Breast epithelium (tissue), 3 donors: Measurements from ENCODE around the gene STRBP.
"Not testable (repeated sequence)": the region's sequence is repeated elsewhere in the genome, so short reads cannot be mapped to it uniquely, and the experiment has no call there.

Experiments used
- CTCF ChIP-seq, 3 donors: fragments of 450-650 bp; IDR thresholded peaks; one replicate each; pipeline ENCODE4 v1.5.1; 2016 to 2017; ENCODE audit warnings: antibody characterized with exemption in 3 of 3, mild to moderate bottlenecking in 3 of 3, moderate library complexity in 3 of 3
- POLR2A ChIP-seq: fragments of 450-650 bp; IDR thresholded peaks from one replicate; pipeline ENCODE4 v1.6.1; 2016; ENCODE audit warnings: antibody characterized with exemption, mild to moderate bottlenecking, moderate library complexity
- POLR2AphosphoS5 ChIP-seq, 3 donors: sonication (generic); formaldehyde crosslinking; IDR thresholded peaks; one replicate each; pipeline ENCODE4 v1.6.1; 2017; ENCODE audit warnings: antibody characterized with exemption in 3 of 3

GRCh38 chr9:123301936-123302335 lies 33.5 kb upstream of the STRBP start:
- not testable (repeated sequence) for TF ChIP-seq CTCF (IDR thresholded peaks at IDR 0.05); POLR2A; POLR2AphosphoS5 (IDR thresholded peaks at IDR 0.05)
